Gastrocnemius medialis (tissue), 4 donors: ENCODE measurements around the gene QSOX2. TPM values are rescaled to one million over a fixed set of nuclear protein-coding genes. Genes with fewer than 3 reads are reported as not detected.

ENCODE experiments used
- ATAC-seq, 2 donors: fragments of 150-250 bp; one replicate each; pipeline ENCODE4 v1.9.1; 2016
- DNase-seq, 2 donors: peaks; one replicate each; pipeline ENCODE4 v3.0.0-alpha.2; 2019
- H3K27ac ChIP-seq, 4 donors: fragments of 200-600 bp; sonication (generic); 1 replicate in 1 of 4; 2 replicates in 3 of 4; pipeline ENCODE4 v1.5.1; 2016 to 2018; ENCODE audit warnings: mild to moderate bottlenecking in 2 of 4, moderate library complexity in 1 of 4
- H3K27me3 ChIP-seq, 3 donors: fragments of 200-600 bp; sonication (generic) in 2 of 3; 1 replicate in 1 of 3; 2 replicates in 2 of 3; pipeline versions ENCODE4 v1.5.1 to v1.6.0; 2016 to 2019; ENCODE audit warnings: mild to moderate bottlenecking in 1 of 3, moderate library complexity in 1 of 3
- H3K36me3 ChIP-seq, 2 donors: fragments of 200-600 bp; sonication (generic) in 1 of 2; one replicate each; pipeline ENCODE4 v1.5.1; 2017 to 2018
- H3K4me1 ChIP-seq, 2 donors: fragments of 200-600 bp; sonication (generic) in 1 of 2; one replicate each; pipeline ENCODE4 v1.5.1; 2016 to 2017; ENCODE audit warnings: mild to moderate bottlenecking in 2 of 2
- H3K4me3 ChIP-seq, 4 donors: fragments of 200-600 bp; sonication (generic) in 3 of 4; 1 replicate in 1 of 4; 2 replicates in 3 of 4; pipeline ENCODE4 v1.5.1; 2016 to 2019; ENCODE audit warnings: mild to moderate bottlenecking in 2 of 4
- H3K9me3 ChIP-seq, 3 donors: fragments of 200-600 bp; sonication (generic) in 2 of 3; 1 replicate in 1 of 3; 2 replicates in 2 of 3; pipeline ENCODE4 v1.5.1; 2016 to 2019
- POLR2A ChIP-seq, 2 donors: fragments of 450-650 bp; IDR thresholded peaks; one replicate each; pipeline ENCODE4 v1.6.1; 2017; ENCODE audit warnings: antibody characterized with exemption in 2 of 2, mild to moderate bottlenecking in 2 of 2, moderate library complexity in 2 of 2
- in situ Hi-C, 4 donors: fragments of 200-750 bp; cut with MboI; loops; one replicate each; pipeline versions ENCODE4 v1.15.0 to v1.8.0; 2017; ENCODE audit warnings: low sequenced_read_pairs in 4 of 4
- intact Hi-C: fragments of 100-400 bp; cut with DNase I; formaldehyde crosslinking; loops from one replicate; pipeline ENCODE4 v1.15.1; 2023; ENCODE audit warnings: low total_unique reads
- total RNA-seq, 4 donors: library from RNA; depleted of rRNA; stranded (reverse); fragments of >200 nt; gene quantifications; one replicate each; pipeline versions ENCODE4 v1.1.0 to v1.2.3, GENCODE V29; 2016
- TF ChIP-seq, protein P1 (sequence below), 5 experiments: fragments of 450-650 bp in 3 of 5; fragments of 200-600 bp in 2 of 5; sonication (generic) in 2 of 5; IDR thresholded peaks in 4 of 5; conservative IDR thresholded peaks in 1 of 5; 1 replicate in 4 of 5; 2 replicates in 1 of 5; pipeline ENCODE4 v1.5.1; 2016 to 2019; ENCODE audit warnings: antibody characterized with exemption in 5 of 5, mild to moderate bottlenecking in 3 of 5, moderate library complexity in 3 of 5

QSOX2 gene
- total RNA-seq, 4 donors from 2014 or later: 3.3 to 5.8 (median 5.2) TPM

DNA sequence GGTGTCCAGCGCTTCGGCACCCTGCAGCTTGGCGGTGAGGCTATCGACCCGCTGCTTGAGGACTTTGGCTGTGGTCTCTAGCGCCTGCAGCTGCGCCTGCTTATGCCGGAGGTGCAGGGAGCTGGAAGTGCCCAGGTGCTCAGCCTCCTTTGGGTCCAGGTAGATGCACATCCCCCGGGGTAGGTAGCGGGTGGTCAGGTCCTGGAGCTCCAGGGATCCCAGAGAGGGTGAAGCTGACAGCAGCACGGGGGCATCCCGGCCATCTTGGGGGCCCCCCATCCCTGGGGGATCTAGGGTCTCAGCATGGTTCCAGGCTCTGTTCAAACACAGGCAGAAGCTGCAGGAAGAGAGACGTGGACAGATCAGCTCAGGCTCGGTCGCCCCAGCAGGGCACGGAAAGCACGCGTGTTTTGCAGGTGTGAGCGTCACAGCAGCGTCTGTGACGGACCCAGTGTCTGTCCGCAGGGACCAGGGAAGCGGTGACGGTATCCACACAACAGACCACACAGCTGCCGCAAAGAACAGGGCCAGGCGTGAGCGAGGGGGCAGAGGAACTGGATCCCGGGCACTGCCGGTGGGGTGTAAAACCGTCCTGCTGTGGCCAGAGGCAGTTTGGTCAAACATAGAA is 40.9 kb upstream of the QSOX2 start:
- no peak overlapping the region for H3K4me3 ChIP-seq
- intact Hi-C loops: no loop called here
- TF ChIP-seq POLR2A (IDR thresholded peaks at IDR 0.05): no peak
- TF ChIP-seq, protein P1, sequence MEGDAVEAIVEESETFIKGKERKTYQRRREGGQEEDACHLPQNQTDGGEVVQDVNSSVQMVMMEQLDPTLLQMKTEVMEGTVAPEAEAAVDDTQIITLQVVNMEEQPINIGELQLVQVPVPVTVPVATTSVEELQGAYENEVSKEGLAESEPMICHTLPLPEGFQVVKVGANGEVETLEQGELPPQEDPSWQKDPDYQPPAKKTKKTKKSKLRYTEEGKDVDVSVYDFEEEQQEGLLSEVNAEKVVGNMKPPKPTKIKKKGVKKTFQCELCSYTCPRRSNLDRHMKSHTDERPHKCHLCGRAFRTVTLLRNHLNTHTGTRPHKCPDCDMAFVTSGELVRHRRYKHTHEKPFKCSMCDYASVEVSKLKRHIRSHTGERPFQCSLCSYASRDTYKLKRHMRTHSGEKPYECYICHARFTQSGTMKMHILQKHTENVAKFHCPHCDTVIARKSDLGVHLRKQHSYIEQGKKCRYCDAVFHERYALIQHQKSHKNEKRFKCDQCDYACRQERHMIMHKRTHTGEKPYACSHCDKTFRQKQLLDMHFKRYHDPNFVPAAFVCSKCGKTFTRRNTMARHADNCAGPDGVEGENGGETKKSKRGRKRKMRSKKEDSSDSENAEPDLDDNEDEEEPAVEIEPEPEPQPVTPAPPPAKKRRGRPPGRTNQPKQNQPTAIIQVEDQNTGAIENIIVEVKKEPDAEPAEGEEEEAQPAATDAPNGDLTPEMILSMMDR (IDR thresholded peaks at IDR 0.05 in 4 of 5, conservative IDR thresholded peaks at IDR 0.05 in 1 of 5): no peak
- no peaks in the 10 kb centered on the region for H3K36me3 ChIP-seq
- peaks cover 6 to 8% of the 10 kb centered on the region in 2 donors for H3K4me1 ChIP-seq
- DNase-seq: no peak
- no peaks in the 10 kb centered on the region for H3K9me3 ChIP-seq
- H3K27ac ChIP-seq: no peak overlapping the region
- peaks cover 13 to 47% (median 25%) of the 10 kb centered on the region in 3 donors for H3K27me3 ChIP-seq
- no peak for ATAC-seq
- in situ Hi-C loops: loop anchor here in 1 of 4 donors (25.0 kb wide), 1 partner anchor 124 kb away; no protein-coding TSS in a partner anchor

DNA sequence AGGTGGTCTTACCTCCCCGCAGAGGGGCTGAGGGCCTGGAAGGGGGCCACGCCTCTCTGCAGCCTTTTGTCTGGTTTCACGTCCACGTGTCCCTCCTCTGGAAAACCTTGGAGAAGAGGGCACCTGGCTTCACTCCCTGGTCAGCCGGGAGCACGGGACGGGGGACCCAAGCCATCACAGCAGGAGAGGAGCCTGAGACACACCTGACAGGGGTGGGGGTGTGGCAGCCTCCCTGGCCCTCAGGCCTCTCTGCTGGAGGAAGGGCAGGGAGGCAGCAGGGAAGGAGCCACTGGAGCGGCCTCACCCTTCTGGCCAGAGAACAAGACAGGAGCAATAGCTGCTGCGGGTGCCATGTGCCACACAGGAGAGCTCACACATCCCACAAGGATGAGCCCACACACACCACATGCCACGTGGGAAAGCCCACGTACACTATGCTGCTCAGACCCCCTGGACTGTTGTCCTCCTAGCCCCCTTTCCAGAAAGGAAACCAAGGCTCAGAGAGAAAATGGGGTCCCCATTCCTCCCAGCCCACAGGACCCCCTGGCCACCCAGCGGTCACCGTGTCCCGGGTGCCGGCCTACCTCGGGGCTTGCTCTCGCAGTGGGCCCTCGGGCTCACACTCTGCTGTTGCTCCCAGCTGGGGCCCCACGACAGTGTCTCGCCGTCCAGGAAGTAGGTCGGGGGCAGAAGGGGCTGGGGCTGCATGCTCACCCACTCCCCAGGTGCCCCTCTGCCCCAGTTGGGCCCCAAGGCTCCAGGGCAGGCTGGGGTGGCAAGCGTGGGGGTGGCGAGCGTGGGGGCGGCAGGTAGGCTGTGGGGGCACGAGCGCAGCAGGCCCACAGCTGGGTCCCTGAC is 40.1 kb upstream of the QSOX2 start:
- Histone ChIP-seq H3K36me3 (no peaks in the 10 kb centered on the region), H3K4me1 (peaks cover 6 to 8% of the 10 kb centered on the region in 2 donors), H3K4me3 (no peak overlapping the region), H3K9me3 (no peaks in the 10 kb centered on the region), H3K27me3 (peaks cover 11 to 40% (median 21%) of the 10 kb centered on the region in 3 donors), H3K27ac (no peak overlapping the region)
- in situ Hi-C loops (loop anchor here in 1 of 4 donors (25.0 kb wide), 1 partner anchor 123 kb away; no protein-coding TSS in a partner anchor), intact Hi-C loops (no loop called here)
- DNase-seq (no peak), ATAC-seq (no peak)
- TF ChIP-seq, protein P1 (IDR thresholded peaks at IDR 0.05 in 4 of 5, conservative IDR thresholded peaks at IDR 0.05 in 1 of 5): no peak
- no peak for TF ChIP-seq POLR2A (IDR thresholded peaks at IDR 0.05)

DNA sequence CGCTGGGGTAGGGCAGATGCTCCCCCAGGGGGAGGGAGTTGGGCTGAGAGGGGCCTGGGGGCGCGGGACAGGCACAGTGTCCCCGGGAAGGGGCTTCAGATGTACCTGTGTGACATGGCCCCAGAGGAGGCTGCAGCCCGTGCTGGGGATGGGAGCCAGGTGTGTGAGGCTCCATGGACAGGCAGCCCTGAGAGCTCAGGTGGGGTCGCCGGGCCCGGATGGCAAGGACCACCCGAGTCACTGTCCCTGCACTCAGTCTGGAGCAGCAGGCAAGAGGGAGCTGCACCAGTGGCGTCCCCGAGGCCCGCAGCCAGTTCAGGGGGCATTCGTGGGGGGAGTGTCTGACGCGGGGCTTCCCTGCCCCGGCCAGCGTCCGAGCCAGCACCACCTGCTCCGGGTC is 39.3 kb upstream of the QSOX2 start:
- H3K27me3 ChIP-seq: peaks cover 13 to 33% (median 17%) of the 10 kb centered on the region in 3 donors
- H3K27ac ChIP-seq: no peak overlapping the region
- peaks cover 6 to 8% of the 10 kb centered on the region in 2 donors for H3K4me1 ChIP-seq
- in situ Hi-C loops: loop anchor here in 1 of 4 donors (25.0 kb wide), 1 partner anchor 123 kb away; no protein-coding TSS in a partner anchor
- no peaks in the 10 kb centered on the region for H3K9me3 ChIP-seq
- no peak overlapping the region for H3K4me3 ChIP-seq
- ATAC-seq: no peak
- intact Hi-C loops: no loop called here
- TF ChIP-seq POLR2A (IDR thresholded peaks at IDR 0.05): no peak
- TF ChIP-seq, protein P1 (IDR thresholded peaks at IDR 0.05 in 4 of 5, conservative IDR thresholded peaks at IDR 0.05 in 1 of 5): no peak
- no peaks in the 10 kb centered on the region for H3K36me3 ChIP-seq
- DNase-seq: no peak

DNA sequence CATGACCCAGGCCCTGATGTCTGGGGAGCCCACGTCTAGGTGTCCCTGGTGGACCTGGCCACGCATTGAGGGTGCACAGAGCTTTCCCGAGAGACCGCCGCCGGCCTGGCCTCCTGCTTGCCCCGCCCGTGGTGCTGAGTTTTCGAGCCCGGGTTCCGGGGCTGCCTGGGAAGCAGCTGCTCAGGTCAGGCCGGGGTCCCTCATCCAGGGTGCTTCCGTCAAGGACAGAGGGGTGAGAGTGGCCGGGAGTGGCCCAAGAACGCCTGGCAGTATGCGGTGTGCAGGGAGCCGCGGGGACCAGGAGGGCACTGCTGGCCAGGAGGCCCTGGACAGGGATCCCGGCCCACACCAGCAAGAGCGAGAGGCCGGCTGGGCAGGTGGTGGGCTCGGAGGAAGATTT is 38.7 kb upstream of the QSOX2 start:
- no peak for TF ChIP-seq POLR2A (IDR thresholded peaks at IDR 0.05)
- peaks cover 6 to 8% of the 10 kb centered on the region in 2 donors for H3K4me1 ChIP-seq
- no peaks in the 10 kb centered on the region for H3K36me3 ChIP-seq
- H3K9me3 ChIP-seq: no peaks in the 10 kb centered on the region
- ATAC-seq (no peak), DNase-seq (no peak)
- intact Hi-C loops (no loop called here), in situ Hi-C loops (loop anchor here in 1 of 4 donors (25.0 kb wide), 1 partner anchor 122 kb away; no protein-coding TSS in a partner anchor)
- H3K27ac ChIP-seq: no peak overlapping the region
- H3K27me3 ChIP-seq: peaks cover 16 to 33% (median 17%) of the 10 kb centered on the region in 3 donors
- H3K4me3 ChIP-seq: no peak overlapping the region
